ENCODE data around the gene PRKN.

GRCh38 chr6:162736961-162737360, 9.4 kb upstream of the PRKN start:
- TF ChIP-seq GATA3 (IDR thresholded peaks at IDR 0.05; ENCODE audit: low read depth, low read length) (no peak), GATA2 (IDR thresholded peaks at IDR 0.05; ENCODE audit: low read depth, low read length) (no peak)
